Stimulated activated effector memory CD8-positive, alpha-beta T cell treated with anti-CD3 and anti-CD28 coated beads, Interleukin-12 subunit alpha, Interleukin-12 subunit beta, amount 100 ng/mL, for 72 hours (primary cell): ENCODE results near the gene ZSCAN22.
"Not testable (repeated sequence)": the region's sequence is repeated elsewhere in the genome, so short reads cannot be mapped to it uniquely, and the experiment has no call there.

Source experiments
- ATAC-seq: fragments of 150-1000 bp; cut with Tn5 transposase; 2 replicates; pipeline ENCODE4 v1.10.0; 2021
- DNase-seq, 2 donors: peaks; one replicate each; pipeline ENCODE4 v3.0.0; 2021 to 2022; ENCODE audit warnings: low spot score in 2 of 2
- H3K27ac Mint-ChIP-seq: one replicate; pipeline ENCODE4 v1.8.0; 2022; ENCODE audit warnings: mild to moderate bottlenecking, mixed read lengths
- H3K36me3 Mint-ChIP-seq: one replicate; pipeline ENCODE4 v1.8.0; 2022; ENCODE audit warnings: mild to moderate bottlenecking, mixed read lengths
- H3K4me1 Mint-ChIP-seq: one replicate; pipeline ENCODE4 v1.8.0; 2022; ENCODE audit warnings: mixed read lengths
- H3K4me3 Mint-ChIP-seq: one replicate; pipeline ENCODE4 v1.8.0; 2022; ENCODE audit warnings: mild to moderate bottlenecking, mixed read lengths
- H3K9me3 Mint-ChIP-seq: one replicate; pipeline ENCODE4 v1.8.0; 2022; ENCODE audit warnings: mixed read lengths

The ZSCAN22 gene

GRCh38 chr19:58372311-58373133 is 45.7 kb downstream of the ZSCAN22 start:
- Mint-ChIP-seq H3K9me3 (no peaks in the 10 kb centered on the region), H3K4me1 (no peaks in the 10 kb centered on the region), H3K36me3 (no peaks in the 10 kb centered on the region), H3K27ac (no peak overlapping the region), H3K4me3 (no peak overlapping the region)
- ATAC-seq (no peak), DNase-seq (no peak)

- H3K4me3 Mint-ChIP-seq: no peak overlapping the region
- H3K36me3 Mint-ChIP-seq: no peaks in the 10 kb centered on the region
- H3K4me1 Mint-ChIP-seq: no peaks in the 10 kb centered on the region
- DNase-seq (no peak), ATAC-seq (no peak)
- no peak overlapping the region for H3K27ac Mint-ChIP-seq
- no peaks in the 10 kb centered on the region for H3K9me3 Mint-ChIP-seq
Measured at GRCh38 chr19:58374200-58374599, 47.4 kb downstream of the ZSCAN22 start.

GRCh38 chr19:58376724-58377123 is 49.9 kb downstream of the ZSCAN22 start:
- H3K36me3 Mint-ChIP-seq: peaks cover 18% of the 10 kb centered on the region
- DNase-seq, ATAC-seq, H3K9me3 Mint-ChIP-seq, H3K4me3 Mint-ChIP-seq, H3K27ac Mint-ChIP-seq: not testable (repeated sequence)
- peaks cover 19% of the 10 kb centered on the region for H3K4me1 Mint-ChIP-seq

GRCh38 chr19:58379246-58379645 is 52.5 kb downstream of the ZSCAN22 start:
- Mint-ChIP-seq H3K27ac (peak overlapping the region; percentile 93), H3K9me3 (no peaks in the 10 kb centered on the region), H3K36me3 (peaks cover 18% of the 10 kb centered on the region), H3K4me3 (peak overlapping the region; percentile 85), H3K4me1 (peaks cover 25% of the 10 kb centered on the region)
- no peak for DNase-seq
- no peak for ATAC-seq

- H3K27ac Mint-ChIP-seq: peak overlapping the region; percentile 93
- no peaks in the 10 kb centered on the region for H3K9me3 Mint-ChIP-seq
- DNase-seq: no peak
- no peak for ATAC-seq
- peaks cover 18% of the 10 kb centered on the region for H3K36me3 Mint-ChIP-seq
- peaks cover 25% of the 10 kb centered on the region for H3K4me1 Mint-ChIP-seq
- peak overlapping the region; percentile 85 for H3K4me3 Mint-ChIP-seq
Measured at GRCh38 chr19:58380037-58380661, 53.4 kb downstream of the ZSCAN22 start.

- H3K27ac Mint-ChIP-seq: peak within 1 kb of the TSS; percentile 93
- peak within 1 kb of the TSS; percentile 85 for H3K4me3 Mint-ChIP-seq
- peaks cover 22% of the 10 kb centered on the region for H3K36me3 Mint-ChIP-seq
- no peaks in the 10 kb centered on the region for H3K9me3 Mint-ChIP-seq
- peaks cover 32% of the 10 kb centered on the region for H3K4me1 Mint-ChIP-seq
- peak; percentile 93 to 98 for DNase-seq
- peak; percentile 91 for ATAC-seq
Measured at GRCh38 chr19:58380662-58381459, 54.1 kb downstream of the ZSCAN22 start, which contains the start of gene ZNF837. Gene ZNF837 (minus strand): TSS chr19:58381030. CDS start chr19:58369332, 11,698 bp downstream.

- Mint-ChIP-seq H3K36me3 (peaks cover 30% of the 10 kb centered on the region), H3K27ac (peak overlapping the region; percentile 93), H3K4me3 (peak overlapping the region; percentile 85), H3K9me3 (no peaks in the 10 kb centered on the region), H3K4me1 (peaks cover 36% of the 10 kb centered on the region)
- ATAC-seq: no peak
- no peak for DNase-seq
Measured at GRCh38 chr19:58381460-58382212, 54.8 kb downstream of the ZSCAN22 start.

- Mint-ChIP-seq H3K4me3 (peak overlapping the region; percentile 85), H3K36me3 (peaks cover 44% of the 10 kb centered on the region), H3K9me3 (no peaks in the 10 kb centered on the region), H3K27ac (no peak overlapping the region), H3K4me1 (peaks cover 45% of the 10 kb centered on the region)
- DNase-seq (no peak), ATAC-seq (no peak)
Measured at GRCh38 chr19:58382997-58383603, 56.3 kb downstream of the ZSCAN22 start.

- Mint-ChIP-seq H3K9me3 (no peaks in the 10 kb centered on the region), H3K4me1 (peaks cover 47% of the 10 kb centered on the region)
Measured at GRCh38 chr19:58385313-58385890, 58.6 kb downstream of the ZSCAN22 start.

GRCh38 chr19:58385891-58386575 is 59.2 kb downstream of the ZSCAN22 start:
- H3K27ac Mint-ChIP-seq: peak overlapping the region; percentile 96
- ATAC-seq (no peak), DNase-seq (no peak)
- peak overlapping the region; percentile 92 for H3K4me3 Mint-ChIP-seq
- H3K36me3 Mint-ChIP-seq: peaks cover 60% of the 10 kb centered on the region
- peaks cover 44% of the 10 kb centered on the region for H3K4me1 Mint-ChIP-seq
- H3K9me3 Mint-ChIP-seq: no peaks in the 10 kb centered on the region

More at GRCh38 chr19:58385313-58385890, 58.6 kb downstream of the ZSCAN22 start:
- peak in 1 of 2 donors; percentile 62 for DNase-seq
- Mint-ChIP-seq H3K36me3 (peaks cover 60% of the 10 kb centered on the region), H3K4me3 (peak overlapping the region; percentile 92), H3K27ac (peak overlapping the region; percentile 96)
- no peak for ATAC-seq

GRCh38 chr19:58386576-58387337 is 60.0 kb downstream of the ZSCAN22 start, which contains the start of gene RPS5:
Gene RPS5 (plus strand): TSS chr19:58387269. CDS start chr19:58388138, 869 bp downstream.
- no peaks in the 10 kb centered on the region for H3K9me3 Mint-ChIP-seq
- peaks cover 63% of the 10 kb centered on the region for H3K36me3 Mint-ChIP-seq
- peak within 1 kb of the TSS; percentile 96 for H3K27ac Mint-ChIP-seq
- DNase-seq: peak; percentile 81 to 96
- H3K4me1 Mint-ChIP-seq: peaks cover 39% of the 10 kb centered on the region
- ATAC-seq: peak; percentile 96
- H3K4me3 Mint-ChIP-seq: peak within 1 kb of the TSS; percentile 92

GRCh38 chr19:58387338-58388174 is 60.8 kb downstream of the ZSCAN22 start:
- peaks cover 33% of the 10 kb centered on the region for H3K4me1 Mint-ChIP-seq
- peaks cover 71% of the 10 kb centered on the region for H3K36me3 Mint-ChIP-seq
- no peaks in the 10 kb centered on the region for H3K9me3 Mint-ChIP-seq
- no peak for DNase-seq
- H3K27ac Mint-ChIP-seq: peak overlapping the region; percentile 96
- ATAC-seq: no peak
- H3K4me3 Mint-ChIP-seq: peak overlapping the region; percentile 92
